OCI-LY3 (cell line): ENCODE data around the gene CRISP1.

ENCODE experiments used
- H2AFZ ChIP-seq: fragments of 200-600, 300-600 bp; shearing (Covaris generic); 2 replicates; pipeline ENCODE4 v1.6.0; 2014; ENCODE audit warnings: antibody characterized with exemption, low read depth, low read length
- H3K27ac ChIP-seq: fragments of 200-600, 300-600 bp; sonication (generic); 2 replicates; pipeline ENCODE4 v1.5.1; 2014; ENCODE audit warnings: mild to moderate bottlenecking, low read length, moderate library complexity, mixed read lengths
- H3K27me3 ChIP-seq: fragments of 200-600, 300-600 bp; sonication (generic); 2 replicates; pipeline ENCODE4 v1.6.1; 2014; ENCODE audit warnings: low read depth, low read length, mixed read lengths
- H3K36me3 ChIP-seq: fragments of 200-600, 300-600 bp; sonication (generic); replicated peaks from 2 replicates; pipeline ENCODE3; 2014; ENCODE audit warnings: low read depth, low read length, mixed read lengths
- H3K4me1 ChIP-seq: fragments of 300-600, 200-600 bp; sonication (generic); 2 replicates; pipeline ENCODE4 v1.6.1; 2014; ENCODE audit warnings: low read length, mixed read lengths
- H3K4me2 ChIP-seq: fragments of 200-600, 300-600 bp; sonication (generic); 2 replicates; pipeline ENCODE4 v1.6.1; 2014; ENCODE audit warnings: low read length, mixed read lengths
- H3K4me3 ChIP-seq: fragments of 300-600, 200-600 bp; sonication (generic); 2 replicates; pipeline ENCODE4 v1.5.1; 2014; ENCODE audit warnings: antibody characterized with exemption, mild to moderate bottlenecking, low read length, moderate library complexity
- H3K79me2 ChIP-seq: fragments of 300-600, 200-600 bp; shearing (Covaris generic); 2 replicates; pipeline ENCODE4 v1.6.1; 2014; ENCODE audit warnings: mild to moderate bottlenecking, low read length, mixed read lengths
- H3K9ac ChIP-seq: fragments of 300-600, 200-600 bp; shearing (Covaris generic); 2 replicates; pipeline ENCODE4 v1.6.0; 2014; ENCODE audit warnings: mild to moderate bottlenecking, low read length, moderate library complexity
- H3K9me3 ChIP-seq: fragments of 200-600, 300-600 bp; shearing (Covaris generic); 2 replicates; pipeline ENCODE4 v1.6.1; 2014; ENCODE audit warnings: low read length, mixed read lengths; ENCODE audit not compliant: insufficient read depth
- H4K20me1 ChIP-seq: fragments of 200-600, 300-600 bp; sonication (generic); 2 replicates; pipeline ENCODE4 v1.6.1; 2016; ENCODE audit warnings: low read length, mixed read lengths; ENCODE audit not compliant: insufficient read depth
- CTCF ChIP-seq: fragments of 200-600, 300-600 bp; sonication (generic); IDR thresholded peaks from 2 replicates; pipeline ENCODE4 v1.5.1; 2014; ENCODE audit warnings: antibody characterized with exemption, low read length, low read depth
- EZH2phosphoT487 ChIP-seq: fragments of 200-600 bp; shearing (Covaris generic); IDR thresholded peaks from 2 replicates; pipeline ENCODE4 v1.6.1; 2018; ENCODE audit warnings: antibody characterized with exemption, mixed run types, low read depth

Gene CRISP1, protein sequence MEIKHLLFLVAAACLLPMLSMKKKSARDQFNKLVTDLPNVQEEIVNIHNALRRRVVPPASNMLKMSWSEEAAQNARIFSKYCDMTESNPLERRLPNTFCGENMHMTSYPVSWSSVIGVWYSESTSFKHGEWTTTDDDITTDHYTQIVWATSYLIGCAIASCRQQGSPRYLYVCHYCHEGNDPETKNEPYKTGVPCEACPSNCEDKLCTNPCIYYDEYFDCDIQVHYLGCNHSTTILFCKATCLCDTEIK

GRCh38 chr6:49866485-49866943 is at the start of gene CRISP1:
Gene CRISP1 (minus strand): TSS chr6:49866535. CDS start chr6:49857400, 9,135 bp downstream.
- no peak within 1 kb of the TSS for H2AFZ ChIP-seq
- no peak within 1 kb of the TSS for H3K9ac ChIP-seq
- H3K27ac ChIP-seq: no peak within 1 kb of the TSS
- no peak within 1 kb of the TSS for H3K4me3 ChIP-seq
- no peaks in the 10 kb centered on the region for H3K9me3 ChIP-seq
- H3K36me3 ChIP-seq: no peaks in the 10 kb centered on the region
- no peak within 1 kb of the TSS for H3K4me2 ChIP-seq
- H3K4me1 ChIP-seq: no peaks in the 10 kb centered on the region
- TF ChIP-seq CTCF (no peak), EZH2phosphoT487 (no peak)
- H3K79me2 ChIP-seq: no peaks in the 10 kb centered on the region
- no peaks in the 10 kb centered on the region for H4K20me1 ChIP-seq
- H3K27me3 ChIP-seq: no peaks in the 10 kb centered on the region

DNA sequence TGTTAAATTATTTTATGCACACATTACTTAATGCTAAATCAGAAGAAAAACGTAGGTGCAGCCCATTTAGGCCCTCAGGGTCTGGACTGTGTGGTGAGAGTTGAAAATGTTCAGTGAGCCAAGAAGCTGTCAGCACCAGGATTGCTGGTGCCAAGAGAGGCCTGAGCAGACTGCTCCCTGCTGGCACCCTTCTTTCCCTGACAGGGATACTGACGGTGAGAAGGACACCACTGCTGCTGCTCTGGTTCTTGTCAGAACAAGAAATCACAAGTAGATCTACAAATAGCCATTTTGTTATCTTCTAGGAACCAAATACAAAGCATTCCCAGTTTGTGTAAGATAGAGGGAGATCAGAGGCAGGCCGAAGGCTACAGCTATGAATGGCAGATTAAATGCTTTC is 48.7 kb upstream of the CRISP1 start:
- Histone ChIP-seq H3K4me3 (no peak overlapping the region), H3K27me3 (no peaks in the 10 kb centered on the region), H2AFZ (no peak overlapping the region), H3K9me3 (no peaks in the 10 kb centered on the region), H4K20me1 (no peaks in the 10 kb centered on the region), H3K79me2 (no peaks in the 10 kb centered on the region), H3K4me2 (no peak overlapping the region), H3K27ac (no peak overlapping the region), H3K36me3 (no peaks in the 10 kb centered on the region), H3K9ac (no peak overlapping the region), H3K4me1 (peaks cover 7% of the 10 kb centered on the region)
- TF ChIP-seq CTCF (no peak), EZH2phosphoT487 (no peak)

GRCh38 chr6:49913636-49914375 is 47.5 kb upstream of the CRISP1 start:
- H3K27ac ChIP-seq: no peak overlapping the region
- no peaks in the 10 kb centered on the region for H3K79me2 ChIP-seq
- H3K9ac ChIP-seq: no peak overlapping the region
- TF ChIP-seq EZH2phosphoT487 (no peak), CTCF (no peak)
- no peak overlapping the region for H3K4me2 ChIP-seq
- no peaks in the 10 kb centered on the region for H3K9me3 ChIP-seq
- H3K27me3 ChIP-seq: no peaks in the 10 kb centered on the region
- peaks cover 7% of the 10 kb centered on the region for H3K4me1 ChIP-seq
- H3K4me3 ChIP-seq: no peak overlapping the region
- H2AFZ ChIP-seq: no peak overlapping the region
- no peaks in the 10 kb centered on the region for H4K20me1 ChIP-seq
- no peaks in the 10 kb centered on the region for H3K36me3 ChIP-seq

- no peak overlapping the region for H3K9ac ChIP-seq
- no peaks in the 10 kb centered on the region for H3K79me2 ChIP-seq
- H3K36me3 ChIP-seq: no peaks in the 10 kb centered on the region
- no peak overlapping the region for H2AFZ ChIP-seq
- TF ChIP-seq EZH2phosphoT487: no peak
- TF ChIP-seq CTCF: no peak
- H4K20me1 ChIP-seq: no peaks in the 10 kb centered on the region
- peaks cover 7% of the 10 kb centered on the region for H3K4me1 ChIP-seq
- no peaks in the 10 kb centered on the region for H3K9me3 ChIP-seq
- H3K4me3 ChIP-seq: no peak overlapping the region
- no peak overlapping the region for H3K4me2 ChIP-seq
- H3K27ac ChIP-seq: no peak overlapping the region
- no peaks in the 10 kb centered on the region for H3K27me3 ChIP-seq
Measured at GRCh38 chr6:49912196-49912595, 45.9 kb upstream of the CRISP1 start.
